Cardiac fibroblast (primary cell): ENCODE results near the gene LSM3.

Source experiments
- DNase-seq, 2 donors: peaks; one replicate each; pipeline versions ENCODE4 v3.0.0 to v3.0.0-alpha.2; 2010; ENCODE audit warnings: low read depth in 2 of 2
- H3K4me3 ChIP-seq, 2 donors: replicated peaks in 1 of 2; 1 replicate in 1 of 2; 2 replicates in 1 of 2; pipeline ENCODE4 v1.5.1; 2011; ENCODE audit warnings: low read depth in 2 of 2, low read length in 2 of 2, mild to moderate bottlenecking in 2 of 2, moderate library complexity in 1 of 2
- CTCF ChIP-seq: IDR thresholded peaks from one replicate; pipeline ENCODE4 v1.5.1; 2011; ENCODE audit warnings: low read depth, mild to moderate bottlenecking, low read length, inconsistent platforms

Gene LSM3

DNA sequence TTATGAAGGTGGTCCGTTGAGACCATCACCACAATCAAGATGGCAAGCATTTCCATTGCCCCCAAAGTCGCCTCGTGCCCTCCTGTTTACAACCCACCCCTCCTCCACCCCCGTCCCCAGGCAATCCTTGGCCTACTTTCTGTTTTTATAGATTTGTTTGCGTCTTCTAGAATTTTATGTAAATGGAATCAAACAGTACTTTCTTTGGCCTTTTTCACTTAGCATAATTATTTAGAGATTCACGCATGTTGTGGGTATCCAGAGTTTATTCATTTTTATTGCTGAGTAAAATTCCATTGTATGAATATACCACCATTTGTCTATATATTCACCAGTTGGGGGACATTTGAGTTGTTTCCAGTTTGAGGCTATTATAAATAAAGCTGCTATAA lies 66.6 kb downstream of the LSM3 start:
- no peak for TF ChIP-seq CTCF
- H3K4me3 ChIP-seq, result no peak overlapping the region
- no peak for DNase-seq

DNA sequence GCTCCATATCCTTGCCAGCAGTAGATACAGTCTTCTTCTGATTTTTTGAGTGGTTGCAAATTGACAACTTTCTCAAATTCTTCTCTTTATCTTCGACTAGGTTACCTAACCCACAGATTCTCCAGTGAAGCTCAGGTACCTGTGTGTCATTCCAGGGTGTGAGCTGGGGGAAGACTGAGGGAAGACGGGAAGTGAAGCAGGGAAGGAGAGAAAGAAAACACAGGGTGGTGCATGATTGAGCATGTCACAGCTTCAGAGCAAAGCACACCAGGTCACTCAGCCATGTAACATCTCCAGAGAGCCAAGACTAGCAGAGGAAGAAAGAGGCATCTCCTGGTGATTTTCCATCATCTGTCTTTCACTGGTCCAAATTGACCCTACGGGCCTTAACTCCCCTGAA lies 67.2 kb downstream of the LSM3 start:
- DNase-seq, result no peak
- no peak for TF ChIP-seq CTCF
- no peak overlapping the region for H3K4me3 ChIP-seq

GRCh38 chr3:14246414-14246813 lies 67.8 kb downstream of the LSM3 start:
- no peak for TF ChIP-seq CTCF
- DNase-seq, result no peak
- no peak overlapping the region for H3K4me3 ChIP-seq

- H3K4me3 ChIP-seq, result no peak overlapping the region
Measured at GRCh38 chr3:14248477-14248848, 69.8 kb downstream of the LSM3 start.

GRCh38 chr3:14248849-14249523 lies 70.4 kb downstream of the LSM3 start:
- no peak for DNase-seq
- TF ChIP-seq CTCF, result no peak
- no peak overlapping the region for H3K4me3 ChIP-seq

More at GRCh38 chr3:14248477-14248848, 69.8 kb downstream of the LSM3 start:
- TF ChIP-seq CTCF, result no peak
- no peak for DNase-seq
